ENCODE data around the gene NLGN3. TPM values are rescaled to one million over a fixed set of nuclear protein-coding genes. Genes with fewer than 3 reads are reported as not detected.

The NLGN3 gene
- total and polyA plus RNA-seq, 2 donors (not counting 1 experiment from before 2014, with no cell fraction given), result 0.81 to 1.3 TPM

DNA sequence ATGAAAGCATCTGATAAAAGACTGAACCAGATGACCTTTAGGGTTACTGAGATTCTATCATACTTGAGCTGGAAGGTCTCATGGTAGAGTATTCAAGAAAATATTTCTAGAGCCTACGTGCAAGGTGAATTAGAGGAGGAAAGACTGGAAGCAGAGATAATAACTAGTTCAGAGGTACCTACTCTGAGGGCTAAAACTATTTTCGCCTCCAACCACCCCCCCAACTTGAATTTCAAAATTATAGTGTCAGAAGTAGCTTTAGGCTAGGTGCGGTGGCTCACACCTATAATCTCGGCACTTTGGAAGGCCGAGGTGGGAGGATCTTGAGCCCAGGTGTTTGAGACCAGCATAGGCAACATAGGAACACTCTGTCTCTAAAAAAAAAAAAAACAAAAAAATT is 30.9 kb downstream of the NLGN3 start:
- ChIA-PET POLR2A (no interaction called here), CTCF (no interaction called here)
- H3K4me3 ChIP-seq (ENCODE audit: control extremely low read depth in 1 of 5, extremely low read depth in 1 of 5, insufficient read depth in 1 of 5, low read depth in 2 of 5, low read length in 4 of 5), result no peak overlapping the region
- Mint-ChIP-seq H3K4me1 (peaks cover 8% of the 10 kb centered on the region), H3K4me3 (no peak overlapping the region), H3K9me3 (ENCODE audit: insufficient read depth) (no peaks in the 10 kb centered on the region), H3K27ac (no peak overlapping the region), H3K27me3 (no peaks in the 10 kb centered on the region)
- no peak overlapping the region for H2AFZ ChIP-seq (ENCODE audit: insufficient read depth, low read depth, low read length, poor library complexity, severe bottlenecking)
- WGBS (ENCODE audit: insufficient coverage), result no CpG with 5 or more reads among the region's 5 CpGs
- intact Hi-C loops (cut with micrococcal nuclease), result no loop called here
- no peak overlapping the region for H3K4me2 ChIP-seq (replicated peaks; ENCODE audit: low read depth, low read length, poor library complexity, severe bottlenecking)
- no peaks in the 10 kb centered on the region for H3K9me3 ChIP-seq (ENCODE audit: control extremely low read depth in 1 of 3, control insufficient read depth in 2 of 3, insufficient read depth in 1 of 3, low read length in 2 of 3)
- H3K27me3 ChIP-seq (replicated peaks in 1 of 4; ENCODE audit: control extremely low read depth in 1 of 4, control insufficient read depth in 3 of 4, insufficient read depth in 4 of 4, low read length in 3 of 4), result no peaks in the 10 kb centered on the region
- ATAC-seq (ENCODE audit: low read depth) (no peak), DNase-seq (no peak)
- no peak overlapping the region for H3K27ac ChIP-seq (ENCODE audit: low read length in 2 of 2)
- H3K79me2 ChIP-seq (ENCODE audit: control insufficient read depth, insufficient read depth, low read length), result peaks cover 4% of the 10 kb centered on the region
- H3K36me3 ChIP-seq (replicated peaks in 1 of 2; ENCODE audit: control extremely low read depth in 1 of 2, control insufficient read depth in 1 of 2, extremely low read depth in 1 of 2, insufficient read depth in 2 of 2, low read length in 1 of 2), result peaks cover 1 to 17% of the 10 kb centered on the region in 2 experiments
- H3K9ac ChIP-seq (ENCODE audit: low read length), result no peak overlapping the region
- no peak for TF ChIP-seq EZH2 (IDR thresholded peaks at IDR 0.05; ENCODE audit: borderline replicate concordance, insufficient read depth, low read depth, low read length, poor library complexity, severe bottlenecking)
- TF ChIP-seq, protein P1, sequence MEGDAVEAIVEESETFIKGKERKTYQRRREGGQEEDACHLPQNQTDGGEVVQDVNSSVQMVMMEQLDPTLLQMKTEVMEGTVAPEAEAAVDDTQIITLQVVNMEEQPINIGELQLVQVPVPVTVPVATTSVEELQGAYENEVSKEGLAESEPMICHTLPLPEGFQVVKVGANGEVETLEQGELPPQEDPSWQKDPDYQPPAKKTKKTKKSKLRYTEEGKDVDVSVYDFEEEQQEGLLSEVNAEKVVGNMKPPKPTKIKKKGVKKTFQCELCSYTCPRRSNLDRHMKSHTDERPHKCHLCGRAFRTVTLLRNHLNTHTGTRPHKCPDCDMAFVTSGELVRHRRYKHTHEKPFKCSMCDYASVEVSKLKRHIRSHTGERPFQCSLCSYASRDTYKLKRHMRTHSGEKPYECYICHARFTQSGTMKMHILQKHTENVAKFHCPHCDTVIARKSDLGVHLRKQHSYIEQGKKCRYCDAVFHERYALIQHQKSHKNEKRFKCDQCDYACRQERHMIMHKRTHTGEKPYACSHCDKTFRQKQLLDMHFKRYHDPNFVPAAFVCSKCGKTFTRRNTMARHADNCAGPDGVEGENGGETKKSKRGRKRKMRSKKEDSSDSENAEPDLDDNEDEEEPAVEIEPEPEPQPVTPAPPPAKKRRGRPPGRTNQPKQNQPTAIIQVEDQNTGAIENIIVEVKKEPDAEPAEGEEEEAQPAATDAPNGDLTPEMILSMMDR (IDR thresholded peaks at IDR 0.05), result no peak
- H4K20me1 ChIP-seq (ENCODE audit: control insufficient read depth, insufficient read depth, low read length, poor library complexity, severe bottlenecking), result no peaks in the 10 kb centered on the region
- H3K4me1 ChIP-seq (ENCODE audit: control insufficient read depth in 2 of 2, insufficient read depth in 2 of 2, low read length in 2 of 2), result no peaks in the 10 kb centered on the region

DNA sequence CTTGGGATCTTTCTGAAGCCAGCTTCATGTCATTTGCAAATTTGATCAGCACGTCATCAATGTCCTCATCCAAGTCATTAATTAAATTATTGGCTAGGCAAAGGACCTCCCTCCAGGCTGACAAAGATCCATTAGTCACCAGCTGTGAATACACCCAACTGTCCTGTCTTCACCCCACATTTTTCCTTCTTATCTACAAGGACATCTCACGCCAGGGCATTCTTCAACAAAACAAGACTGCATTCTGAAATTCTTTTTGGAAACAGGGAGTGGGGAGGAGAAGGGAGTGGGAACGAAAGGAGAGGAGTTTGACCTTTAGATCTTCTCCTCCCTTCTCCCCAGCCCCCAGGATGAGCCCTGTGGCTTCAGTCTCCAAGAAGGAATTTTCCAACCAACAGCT is 32.7 kb downstream of the NLGN3 start:
- no peaks in the 10 kb centered on the region for H3K79me2 ChIP-seq (ENCODE audit: control insufficient read depth, insufficient read depth, low read length)
- Mint-ChIP-seq H3K27me3 (no peaks in the 10 kb centered on the region), H3K9me3 (ENCODE audit: insufficient read depth) (no peaks in the 10 kb centered on the region), H3K4me3 (no peak overlapping the region), H3K4me1 (peaks cover 10% of the 10 kb centered on the region), H3K27ac (no peak overlapping the region)
- H3K4me3 ChIP-seq (ENCODE audit: control extremely low read depth in 1 of 5, extremely low read depth in 1 of 5, insufficient read depth in 1 of 5, low read depth in 2 of 5, low read length in 4 of 5), result no peak overlapping the region
- no peak overlapping the region for H3K27ac ChIP-seq (ENCODE audit: low read length in 2 of 2)
- no peak for TF ChIP-seq EZH2 (IDR thresholded peaks at IDR 0.05; ENCODE audit: borderline replicate concordance, insufficient read depth, low read depth, low read length, poor library complexity, severe bottlenecking)
- TF ChIP-seq, protein P1 (IDR thresholded peaks at IDR 0.05), result no peak
- no peak overlapping the region for H3K9ac ChIP-seq (ENCODE audit: low read length)
- ATAC-seq (ENCODE audit: low read depth) (no peak), DNase-seq (no peak)
- H4K20me1 ChIP-seq (ENCODE audit: control insufficient read depth, insufficient read depth, low read length, poor library complexity, severe bottlenecking), result no peaks in the 10 kb centered on the region
- no peaks in the 10 kb centered on the region for H3K27me3 ChIP-seq (replicated peaks in 1 of 4; ENCODE audit: control extremely low read depth in 1 of 4, control insufficient read depth in 3 of 4, insufficient read depth in 4 of 4, low read length in 3 of 4)
- peaks cover 1 to 17% of the 10 kb centered on the region in 2 experiments for H3K36me3 ChIP-seq (replicated peaks in 1 of 2; ENCODE audit: control extremely low read depth in 1 of 2, control insufficient read depth in 1 of 2, extremely low read depth in 1 of 2, insufficient read depth in 2 of 2, low read length in 1 of 2)
- no peaks in the 10 kb centered on the region for H3K9me3 ChIP-seq (ENCODE audit: control extremely low read depth in 1 of 3, control insufficient read depth in 2 of 3, insufficient read depth in 1 of 3, low read length in 2 of 3)
- no peak overlapping the region for H2AFZ ChIP-seq (ENCODE audit: insufficient read depth, low read depth, low read length, poor library complexity, severe bottlenecking)
- 100% methylated on average over 1 of the region's 3 CpGs for WGBS (ENCODE audit: insufficient coverage)
- CTCF ChIA-PET, result interaction anchor here (0.7 to 2.0 kb wide), 5 partner anchors 49 to 207 kb away, joined by 3 to 4 read pairs (median 3); no protein-coding TSS in a partner anchor
- POLR2A ChIA-PET, result no interaction called here
- H3K4me2 ChIP-seq (replicated peaks; ENCODE audit: low read depth, low read length, poor library complexity, severe bottlenecking), result no peak overlapping the region
- peaks cover 0 to 8% of the 10 kb centered on the region in 2 donors for H3K4me1 ChIP-seq (ENCODE audit: control insufficient read depth in 2 of 2, insufficient read depth in 2 of 2, low read length in 2 of 2)
- intact Hi-C loops (cut with micrococcal nuclease), result no loop called here
